GM23338 (cell line): ENCODE results near the gene YIPF1. TPM values are rescaled to one million over a fixed set of nuclear protein-coding genes. Genes with fewer than 3 reads are reported as not detected.

ENCODE experiments used
- ATAC-seq: fragments of 200-7000 bp; cut with Tn5 transposase; 3 replicates; pipeline ENCODE4 v1.9.1; 2020
- DNase-seq: peaks from one replicate; pipeline ENCODE4 v3.0.0-alpha.2; 2015; ENCODE audit warnings: low spot score
- H2AFZ ChIP-seq: fragments of 200-600 bp; sonication (generic); 2 replicates; pipeline ENCODE4 v1.8.0; 2016; ENCODE audit warnings: antibody characterized with exemption, mild to moderate bottlenecking, moderate library complexity
- H3F3A ChIP-seq: fragments of 200-600 bp; sonication (generic); replicated peaks from 2 replicates; pipeline ENCODE4 v1.8.0; 2017; ENCODE audit warnings: antibody characterized with exemption, mixed run types, low read depth
- H3K27ac ChIP-seq: fragments of 200-600 bp; sonication (generic); 2 replicates; pipeline ENCODE4 v1.6.1; 2016; ENCODE audit warnings: low read depth
- H3K27me3 ChIP-seq: fragments of 200-600 bp; sonication (generic); 2 replicates; pipeline ENCODE4 v1.8.0; 2016; ENCODE audit warnings: mild to moderate bottlenecking, mixed run types, moderate library complexity; ENCODE audit not compliant: insufficient read depth
- H3K36me3 ChIP-seq: fragments of 200-600 bp; sonication (generic); 2 replicates; pipeline ENCODE4 v1.8.0; 2016; ENCODE audit warnings: mild to moderate bottlenecking; ENCODE audit not compliant: insufficient read depth
- H3K4me1 ChIP-seq: fragments of 200-600 bp; sonication (generic); 2 replicates; pipeline ENCODE4 v1.8.0; 2016; ENCODE audit warnings: mild to moderate bottlenecking, moderate library complexity; ENCODE audit not compliant: insufficient read depth
- H3K4me2 ChIP-seq: fragments of 200-600 bp; sonication (generic); 2 replicates; pipeline ENCODE4 v1.7.1; 2017; ENCODE audit warnings: mixed run types
- H3K4me3 ChIP-seq: fragments of 200-600 bp; sonication (generic); 2 replicates; pipeline ENCODE4 v1.6.1; 2016; ENCODE audit warnings: mixed run types
- H3K79me2 ChIP-seq: fragments of 200-600 bp; sonication (generic); replicated peaks from 2 replicates; pipeline ENCODE4 v1.8.0; 2017; ENCODE audit warnings: mild to moderate bottlenecking; ENCODE audit not compliant: insufficient read depth
- H3K9me2 ChIP-seq: fragments of 200-600 bp; sonication (generic); 2 replicates; pipeline ENCODE4 v1.8.0; 2017; ENCODE audit not compliant: insufficient read depth
- H4K20me1 ChIP-seq: fragments of 200-600 bp; sonication (generic); replicated peaks from 2 replicates; pipeline ENCODE4 v1.8.0; 2017; ENCODE audit warnings: mild to moderate bottlenecking; ENCODE audit not compliant: insufficient read depth
- H3K27ac Mint-ChIP-seq: 2 replicates; pipeline ENCODE4 v1.8.0; 2020; ENCODE audit warnings: inconsistent platforms, mild to moderate bottlenecking, moderate library complexity, mixed read lengths
- H3K27me3 Mint-ChIP-seq: 3 replicates; pipeline ENCODE4 v1.8.0; 2022; ENCODE audit warnings: low read depth, mild to moderate bottlenecking, moderate library complexity, mixed read lengths, inconsistent platforms; ENCODE audit not compliant: insufficient read depth, poor library complexity
- H3K36me3 Mint-ChIP-seq: 3 replicates; pipeline ENCODE4 v1.8.0; 2021; ENCODE audit warnings: low read depth, mild to moderate bottlenecking, inconsistent platforms, moderate library complexity, mixed read lengths
- H3K4me1 Mint-ChIP-seq: 3 replicates; pipeline ENCODE4 v1.8.0; 2020; ENCODE audit warnings: mild to moderate bottlenecking, inconsistent platforms, mixed read lengths
- H3K4me3 Mint-ChIP-seq: 3 replicates; pipeline ENCODE4 v1.8.0; 2021; ENCODE audit warnings: moderate library complexity, mild to moderate bottlenecking, inconsistent platforms, mixed read lengths
- H3K9me3 Mint-ChIP-seq: 3 replicates; pipeline ENCODE4 v1.8.0; 2020; ENCODE audit warnings: moderate library complexity, mild to moderate bottlenecking, inconsistent platforms, mixed read lengths
- CREB1 ChIP-seq: fragments of 250-450 bp; sonication (Bioruptor Pico); IDR thresholded peaks from 2 replicates; pipeline ENCODE4 v1.5.0; 2020; ENCODE audit warnings: low read depth, mild to moderate bottlenecking, moderate library complexity
- EZH2 ChIP-seq: fragments of 200-600 bp; sonication (generic); IDR thresholded peaks from one replicate; pipeline ENCODE4 v1.8.0; 2017; ENCODE audit warnings: antibody characterized with exemption, mild to moderate bottlenecking, low read depth; ENCODE audit not compliant: unreplicated experiment
- EZH2phosphoT487 ChIP-seq: fragments of 200-600 bp; sonication (generic); IDR thresholded peaks from one replicate; pipeline ENCODE4 v1.8.1; 2018; ENCODE audit warnings: antibody characterized with exemption; ENCODE audit not compliant: unreplicated experiment
- JUNB ChIP-seq: IDR thresholded peaks from one replicate; pipeline ENCODE4 v1.6.1; 2016; ENCODE audit warnings: antibody characterized with exemption; ENCODE audit not compliant: unreplicated experiment
- NANOG ChIP-seq: IDR thresholded peaks from 2 replicates; pipeline ENCODE4 v1.6.1; 2016; ENCODE audit warnings: antibody characterized with exemption, borderline replicate concordance
- POLR2AphosphoS5 ChIP-seq: IDR thresholded peaks from 2 replicates; pipeline ENCODE4 v1.6.1; 2016; ENCODE audit warnings: antibody characterized with exemption, low read depth
- STAT1 ChIP-seq: IDR thresholded peaks from one replicate; pipeline ENCODE4 v1.6.1; 2016; ENCODE audit warnings: antibody characterized with exemption; ENCODE audit not compliant: unreplicated experiment
- ZNF114 ChIP-seq: fragments of 250-450 bp; sonication (Bioruptor Pico); IDR thresholded peaks from 2 replicates; pipeline ENCODE4 v1.5.0; 2020; ENCODE audit warnings: mild to moderate bottlenecking, moderate library complexity
- ZNF331 ChIP-seq: fragments of 250-450 bp; sonication (Bioruptor Pico); IDR thresholded peaks from 2 replicates; pipeline ENCODE4 v1.5.0; 2020; ENCODE audit warnings: low read depth, mild to moderate bottlenecking, moderate library complexity
- polyA plus RNA-seq: library from polyadenylated mRNA; unstranded; fragments of >200 nt; fragmentation: Nextera tagmentation; extraction: Ambion mirVana; gene quantifications from 2 replicates; pipeline ENCODE4 v1.2.1, GENCODE V29; 2016
- total RNA-seq: library from RNA; depleted of rRNA; stranded (reverse); fragments of >200 nt; shearing (Covaris generic); gene quantifications from 2 replicates; pipeline ENCODE4 v1.2.3, GENCODE V29; 2014
- TF ChIP-seq, protein P1 (sequence below): fragments of 250-450 bp; sonication (Bioruptor Pico); IDR thresholded peaks from 2 replicates; pipeline ENCODE4 v1.5.0; 2020; ENCODE audit warnings: mild to moderate bottlenecking, moderate library complexity
- TF ChIP-seq, protein P2 (sequence below): IDR thresholded peaks from 2 replicates; pipeline ENCODE4 v1.6.1; 2016; ENCODE audit warnings: antibody characterized with exemption
- TF ChIP-seq, protein P3 (sequence below), 2 experiments: fragments of 200-600 bp in 1 of 2; sonication (generic) in 1 of 2; conservative IDR thresholded peaks; 2 replicates each; pipeline versions ENCODE4 v1.5.1 to v1.6.1; 2016 to 2017; ENCODE audit warnings: antibody characterized with exemption in 2 of 2, low read depth in 2 of 2, mild to moderate bottlenecking in 2 of 2, moderate library complexity in 1 of 2
- TF ChIP-seq, protein P4 (sequence below): IDR thresholded peaks from one replicate; pipeline ENCODE4 v1.6.1; 2018; ENCODE audit warnings: antibody characterized with exemption; ENCODE audit not compliant: unreplicated experiment

The YIPF1 gene
- total and polyA plus RNA-seq, 2 experiments from 2014 or later, result 14.1 to 24.0 TPM

DNA sequence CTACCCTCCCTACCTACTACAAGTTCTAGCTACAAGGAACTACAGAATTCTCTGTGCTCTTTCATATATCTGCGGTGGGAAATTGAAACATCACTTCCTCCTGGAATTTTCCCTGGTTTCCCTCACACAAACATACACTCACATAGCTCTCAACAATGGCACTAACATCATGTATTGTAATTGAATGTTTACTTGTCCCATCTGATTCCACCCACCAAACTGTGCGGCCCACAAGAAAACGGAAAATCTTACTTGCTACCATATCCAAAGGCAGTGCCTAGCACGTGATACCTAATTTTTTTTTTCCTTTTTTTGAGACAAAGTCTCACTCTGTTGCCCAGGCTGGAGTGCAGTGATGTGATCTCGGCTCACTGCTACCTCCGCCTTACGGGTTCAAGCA is 85.4 kb downstream of the YIPF1 start:
- peaks cover 42% of the 10 kb centered on the region for H3K36me3 ChIP-seq
- peaks cover 81% of the 10 kb centered on the region for H3K36me3 Mint-ChIP-seq

More for the DNA sequence above, 85.4 kb downstream of the YIPF1 start:
- Mint-ChIP-seq H3K27me3 (no peaks in the 10 kb centered on the region), H3K27ac (no peak overlapping the region), H3K9me3 (no peaks in the 10 kb centered on the region), H3K4me3 (no peak overlapping the region), H3K4me1 (peaks cover 5% of the 10 kb centered on the region; the same call in 2 of the 3 replicates)
- Histone ChIP-seq H3K4me2 (no peak overlapping the region), H3K4me3 (no peak overlapping the region), H3K4me1 (no peaks in the 10 kb centered on the region), H3K27ac (no peak overlapping the region), H3K9me2 (no peaks in the 10 kb centered on the region), H2AFZ (no peak overlapping the region), H3K27me3 (no peaks in the 10 kb centered on the region), H4K20me1 (no peaks in the 10 kb centered on the region; the same call in 1 of the 2 replicates), H3F3A (no peaks in the 10 kb centered on the region), H3K79me2 (no peaks in the 10 kb centered on the region)
- ATAC-seq (no peak), DNase-seq (no peak)
- TF ChIP-seq, protein P1, sequence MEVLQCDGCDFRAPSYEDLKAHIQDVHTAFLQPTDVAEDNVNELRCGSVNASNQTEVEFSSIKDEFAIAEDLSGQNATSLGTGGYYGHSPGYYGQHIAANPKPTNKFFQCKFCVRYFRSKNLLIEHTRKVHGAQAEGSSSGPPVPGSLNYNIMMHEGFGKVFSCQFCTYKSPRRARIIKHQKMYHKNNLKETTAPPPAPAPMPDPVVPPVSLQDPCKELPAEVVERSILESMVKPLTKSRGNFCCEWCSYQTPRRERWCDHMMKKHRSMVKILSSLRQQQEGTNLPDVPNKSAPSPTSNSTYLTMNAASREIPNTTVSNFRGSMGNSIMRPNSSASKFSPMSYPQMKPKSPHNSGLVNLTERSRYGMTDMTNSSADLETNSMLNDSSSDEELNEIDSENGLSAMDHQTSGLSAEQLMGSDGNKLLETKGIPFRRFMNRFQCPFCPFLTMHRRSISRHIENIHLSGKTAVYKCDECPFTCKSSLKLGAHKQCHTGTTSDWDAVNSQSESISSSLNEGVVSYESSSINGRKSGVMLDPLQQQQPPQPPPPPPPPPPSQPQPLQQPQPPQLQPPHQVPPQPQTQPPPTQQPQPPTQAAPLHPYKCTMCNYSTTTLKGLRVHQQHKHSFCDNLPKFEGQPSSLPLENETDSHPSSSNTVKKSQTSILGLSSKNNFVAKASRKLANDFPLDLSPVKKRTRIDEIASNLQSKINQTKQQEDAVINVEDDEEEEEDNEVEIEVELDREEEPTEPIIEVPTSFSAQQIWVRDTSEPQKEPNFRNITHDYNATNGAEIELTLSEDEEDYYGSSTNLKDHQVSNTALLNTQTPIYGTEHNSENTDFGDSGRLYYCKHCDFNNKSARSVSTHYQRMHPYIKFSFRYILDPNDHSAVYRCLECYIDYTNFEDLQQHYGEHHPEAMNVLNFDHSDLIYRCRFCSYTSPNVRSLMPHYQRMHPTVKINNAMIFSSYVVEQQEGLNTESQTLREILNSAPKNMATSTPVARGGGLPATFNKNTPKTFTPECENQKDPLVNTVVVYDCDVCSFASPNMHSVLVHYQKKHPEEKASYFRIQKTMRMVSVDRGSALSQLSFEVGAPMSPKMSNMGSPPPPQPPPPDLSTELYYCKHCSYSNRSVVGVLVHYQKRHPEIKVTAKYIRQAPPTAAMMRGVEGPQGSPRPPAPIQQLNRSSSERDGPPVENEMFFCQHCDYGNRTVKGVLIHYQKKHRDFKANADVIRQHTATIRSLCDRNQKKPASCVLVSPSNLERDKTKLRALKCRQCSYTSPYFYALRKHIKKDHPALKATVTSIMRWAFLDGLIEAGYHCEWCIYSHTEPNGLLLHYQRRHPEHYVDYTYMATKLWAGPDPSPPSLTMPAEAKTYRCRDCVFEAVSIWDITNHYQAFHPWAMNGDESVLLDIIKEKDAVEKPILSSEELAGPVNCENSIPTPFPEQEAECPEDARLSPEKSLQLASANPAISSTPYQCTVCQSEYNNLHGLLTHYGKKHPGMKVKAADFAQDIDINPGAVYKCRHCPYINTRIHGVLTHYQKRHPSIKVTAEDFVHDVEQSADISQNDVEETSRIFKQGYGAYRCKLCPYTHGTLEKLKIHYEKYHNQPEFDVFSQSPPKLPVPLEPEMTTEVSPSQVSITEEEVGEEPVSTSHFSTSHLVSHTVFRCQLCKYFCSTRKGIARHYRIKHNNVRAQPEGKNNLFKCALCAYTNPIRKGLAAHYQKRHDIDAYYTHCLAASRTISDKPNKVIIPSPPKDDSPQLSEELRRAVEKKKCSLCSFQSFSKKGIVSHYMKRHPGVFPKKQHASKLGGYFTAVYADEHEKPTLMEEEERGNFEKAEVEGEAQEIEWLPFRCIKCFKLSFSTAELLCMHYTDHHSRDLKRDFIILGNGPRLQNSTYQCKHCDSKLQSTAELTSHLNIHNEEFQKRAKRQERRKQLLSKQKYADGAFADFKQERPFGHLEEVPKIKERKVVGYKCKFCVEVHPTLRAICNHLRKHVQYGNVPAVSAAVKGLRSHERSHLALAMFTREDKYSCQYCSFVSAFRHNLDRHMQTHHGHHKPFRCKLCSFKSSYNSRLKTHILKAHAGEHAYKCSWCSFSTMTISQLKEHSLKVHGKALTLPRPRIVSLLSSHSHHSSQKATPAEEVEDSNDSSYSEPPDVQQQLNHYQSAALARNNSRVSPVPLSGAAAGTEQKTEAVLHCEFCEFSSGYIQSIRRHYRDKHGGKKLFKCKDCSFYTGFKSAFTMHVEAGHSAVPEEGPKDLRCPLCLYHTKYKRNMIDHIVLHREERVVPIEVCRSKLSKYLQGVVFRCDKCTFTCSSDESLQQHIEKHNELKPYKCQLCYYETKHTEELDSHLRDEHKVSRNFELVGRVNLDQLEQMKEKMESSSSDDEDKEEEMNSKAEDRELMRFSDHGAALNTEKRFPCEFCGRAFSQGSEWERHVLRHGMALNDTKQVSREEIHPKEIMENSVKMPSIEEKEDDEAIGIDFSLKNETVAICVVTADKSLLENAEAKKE (CRISPR knock-in tag), result no peak
- TF ChIP-seq ZNF114 (CRISPR knock-in tag) (no peak), ZNF331 (CRISPR knock-in tag) (no peak), JUNB (no peak), CREB1 (no peak), EZH2 (no peak), STAT1 (no peak), EZH2phosphoT487 (no peak), POLR2AphosphoS5 (no peak), NANOG (no peak)
- TF ChIP-seq, protein P2, sequence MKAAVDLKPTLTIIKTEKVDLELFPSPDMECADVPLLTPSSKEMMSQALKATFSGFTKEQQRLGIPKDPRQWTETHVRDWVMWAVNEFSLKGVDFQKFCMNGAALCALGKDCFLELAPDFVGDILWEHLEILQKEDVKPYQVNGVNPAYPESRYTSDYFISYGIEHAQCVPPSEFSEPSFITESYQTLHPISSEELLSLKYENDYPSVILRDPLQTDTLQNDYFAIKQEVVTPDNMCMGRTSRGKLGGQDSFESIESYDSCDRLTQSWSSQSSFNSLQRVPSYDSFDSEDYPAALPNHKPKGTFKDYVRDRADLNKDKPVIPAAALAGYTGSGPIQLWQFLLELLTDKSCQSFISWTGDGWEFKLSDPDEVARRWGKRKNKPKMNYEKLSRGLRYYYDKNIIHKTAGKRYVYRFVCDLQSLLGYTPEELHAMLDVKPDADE, result no peak
- TF ChIP-seq, protein P3, sequence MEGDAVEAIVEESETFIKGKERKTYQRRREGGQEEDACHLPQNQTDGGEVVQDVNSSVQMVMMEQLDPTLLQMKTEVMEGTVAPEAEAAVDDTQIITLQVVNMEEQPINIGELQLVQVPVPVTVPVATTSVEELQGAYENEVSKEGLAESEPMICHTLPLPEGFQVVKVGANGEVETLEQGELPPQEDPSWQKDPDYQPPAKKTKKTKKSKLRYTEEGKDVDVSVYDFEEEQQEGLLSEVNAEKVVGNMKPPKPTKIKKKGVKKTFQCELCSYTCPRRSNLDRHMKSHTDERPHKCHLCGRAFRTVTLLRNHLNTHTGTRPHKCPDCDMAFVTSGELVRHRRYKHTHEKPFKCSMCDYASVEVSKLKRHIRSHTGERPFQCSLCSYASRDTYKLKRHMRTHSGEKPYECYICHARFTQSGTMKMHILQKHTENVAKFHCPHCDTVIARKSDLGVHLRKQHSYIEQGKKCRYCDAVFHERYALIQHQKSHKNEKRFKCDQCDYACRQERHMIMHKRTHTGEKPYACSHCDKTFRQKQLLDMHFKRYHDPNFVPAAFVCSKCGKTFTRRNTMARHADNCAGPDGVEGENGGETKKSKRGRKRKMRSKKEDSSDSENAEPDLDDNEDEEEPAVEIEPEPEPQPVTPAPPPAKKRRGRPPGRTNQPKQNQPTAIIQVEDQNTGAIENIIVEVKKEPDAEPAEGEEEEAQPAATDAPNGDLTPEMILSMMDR (conservative IDR thresholded peaks at IDR 0.05; ENCODE audit: low read depth in 2 of 2), result no peak
- TF ChIP-seq, protein P4, sequence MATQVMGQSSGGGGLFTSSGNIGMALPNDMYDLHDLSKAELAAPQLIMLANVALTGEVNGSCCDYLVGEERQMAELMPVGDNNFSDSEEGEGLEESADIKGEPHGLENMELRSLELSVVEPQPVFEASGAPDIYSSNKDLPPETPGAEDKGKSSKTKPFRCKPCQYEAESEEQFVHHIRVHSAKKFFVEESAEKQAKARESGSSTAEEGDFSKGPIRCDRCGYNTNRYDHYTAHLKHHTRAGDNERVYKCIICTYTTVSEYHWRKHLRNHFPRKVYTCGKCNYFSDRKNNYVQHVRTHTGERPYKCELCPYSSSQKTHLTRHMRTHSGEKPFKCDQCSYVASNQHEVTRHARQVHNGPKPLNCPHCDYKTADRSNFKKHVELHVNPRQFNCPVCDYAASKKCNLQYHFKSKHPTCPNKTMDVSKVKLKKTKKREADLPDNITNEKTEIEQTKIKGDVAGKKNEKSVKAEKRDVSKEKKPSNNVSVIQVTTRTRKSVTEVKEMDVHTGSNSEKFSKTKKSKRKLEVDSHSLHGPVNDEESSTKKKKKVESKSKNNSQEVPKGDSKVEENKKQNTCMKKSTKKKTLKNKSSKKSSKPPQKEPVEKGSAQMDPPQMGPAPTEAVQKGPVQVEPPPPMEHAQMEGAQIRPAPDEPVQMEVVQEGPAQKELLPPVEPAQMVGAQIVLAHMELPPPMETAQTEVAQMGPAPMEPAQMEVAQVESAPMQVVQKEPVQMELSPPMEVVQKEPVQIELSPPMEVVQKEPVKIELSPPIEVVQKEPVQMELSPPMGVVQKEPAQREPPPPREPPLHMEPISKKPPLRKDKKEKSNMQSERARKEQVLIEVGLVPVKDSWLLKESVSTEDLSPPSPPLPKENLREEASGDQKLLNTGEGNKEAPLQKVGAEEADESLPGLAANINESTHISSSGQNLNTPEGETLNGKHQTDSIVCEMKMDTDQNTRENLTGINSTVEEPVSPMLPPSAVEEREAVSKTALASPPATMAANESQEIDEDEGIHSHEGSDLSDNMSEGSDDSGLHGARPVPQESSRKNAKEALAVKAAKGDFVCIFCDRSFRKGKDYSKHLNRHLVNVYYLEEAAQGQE, result no peak
